ENCODE data around the gene HBEGF.

Gene HBEGF

DNA sequence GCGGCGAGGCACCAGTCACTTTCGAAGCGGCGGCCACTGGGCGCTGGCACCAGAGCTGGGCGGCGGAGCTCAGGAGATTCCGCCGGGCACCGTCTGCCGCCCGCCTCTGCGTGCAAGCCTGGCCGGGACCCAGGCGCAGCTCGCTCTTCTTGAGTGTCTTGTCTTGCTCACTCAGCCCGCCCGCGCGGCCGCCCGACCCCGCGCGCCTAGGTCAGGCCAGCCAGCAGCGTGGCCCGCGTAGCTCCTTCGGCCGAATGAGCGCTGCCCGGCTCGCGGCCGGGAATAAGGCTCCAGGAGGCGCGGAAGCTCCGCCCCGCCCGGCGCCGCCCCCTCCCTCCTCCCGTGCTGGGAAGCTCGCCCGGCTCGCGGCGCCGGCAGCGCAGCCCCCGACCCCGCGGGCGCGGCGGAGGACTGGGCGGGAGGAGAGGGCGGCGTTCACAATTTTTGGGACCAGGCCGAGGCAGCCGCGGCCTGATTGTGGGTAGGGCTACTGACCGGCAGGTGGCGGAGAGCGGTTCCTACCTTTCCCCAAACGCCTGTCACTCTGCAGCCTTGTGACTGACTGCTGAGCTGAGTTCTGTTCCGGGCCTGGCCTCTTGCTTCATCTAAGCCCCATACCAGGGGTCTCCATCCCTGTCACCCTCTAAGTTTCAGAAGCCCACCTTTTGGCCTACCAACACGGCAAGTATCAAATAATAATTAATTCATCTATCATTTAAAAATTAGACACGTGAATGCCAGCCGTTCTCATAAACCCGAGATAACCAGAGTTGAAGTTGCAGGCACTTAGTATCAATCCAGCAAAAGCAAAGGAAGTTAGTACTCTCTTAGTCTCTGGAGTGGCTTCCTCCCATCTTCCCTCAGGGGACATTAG is at the start of gene HBEGF:
HBEGF (minus strand) TSS at position 256 of the 874 bp plus-strand sequence. CDS start 275 bp downstream, outside the sequence.
- DNase-seq (ENCODE audit: low read depth in 1 of 2, low spot score in 1 of 2), result peak in 1 of 2 donors; percentile 35

DNA sequence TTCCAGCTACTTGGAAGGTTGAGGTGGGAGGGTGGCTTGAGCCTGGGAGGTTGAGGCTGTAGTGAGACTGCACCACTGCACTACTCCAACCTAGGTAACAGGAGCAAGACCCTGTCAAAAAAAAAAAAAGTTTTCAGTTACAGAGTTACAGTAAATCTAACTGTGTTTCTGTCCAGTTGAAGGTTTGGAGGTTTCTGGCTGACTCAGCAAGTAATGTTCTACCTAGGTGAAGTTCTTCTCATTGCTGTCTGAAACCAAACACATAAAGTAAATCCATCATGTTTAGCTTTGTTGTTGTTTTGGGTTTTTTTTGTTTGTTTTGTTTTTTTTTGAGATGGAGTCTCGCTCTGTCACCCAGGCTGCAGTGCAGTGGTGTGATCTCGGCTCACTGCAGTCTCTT is 47.3 kb upstream of the HBEGF start:
- no peak for DNase-seq (ENCODE audit: low read depth in 1 of 2, low spot score in 1 of 2)

- no peak for DNase-seq (ENCODE audit: low read depth in 1 of 2, low spot score in 1 of 2)
Measured at GRCh38 chr5:140391732-140392131, 45.3 kb upstream of the HBEGF start.

DNA sequence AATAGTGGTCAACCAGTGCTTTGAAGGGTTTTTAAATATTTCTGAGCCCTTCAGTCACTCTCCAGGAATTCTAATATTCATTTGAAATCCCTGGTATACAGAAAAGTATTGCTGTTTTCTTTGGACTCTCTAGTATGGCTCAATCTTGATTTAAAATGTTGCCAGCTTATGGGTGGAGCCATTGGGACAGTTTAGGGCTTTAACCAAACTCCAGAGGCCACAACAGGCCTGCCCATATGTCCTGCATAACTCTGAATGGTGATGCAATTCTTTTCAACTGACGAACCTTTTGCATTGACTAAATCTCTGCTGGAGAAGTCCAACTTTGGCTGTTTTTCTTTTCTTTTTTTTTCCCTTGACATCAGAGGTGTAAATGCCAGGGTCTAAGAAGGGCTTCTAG is 44.9 kb upstream of the HBEGF start:
- DNase-seq (ENCODE audit: low read depth in 1 of 2, low spot score in 1 of 2), result no peak

- DNase-seq (ENCODE audit: low read depth in 1 of 2, low spot score in 1 of 2), result no peak
Measured at GRCh38 chr5:140388052-140388451, 41.6 kb upstream of the HBEGF start.

GRCh38 chr5:140383300-140383699 is 36.9 kb upstream of the HBEGF start:
- DNase-seq (ENCODE audit: low read depth in 1 of 2, low spot score in 1 of 2), result no peak

DNA sequence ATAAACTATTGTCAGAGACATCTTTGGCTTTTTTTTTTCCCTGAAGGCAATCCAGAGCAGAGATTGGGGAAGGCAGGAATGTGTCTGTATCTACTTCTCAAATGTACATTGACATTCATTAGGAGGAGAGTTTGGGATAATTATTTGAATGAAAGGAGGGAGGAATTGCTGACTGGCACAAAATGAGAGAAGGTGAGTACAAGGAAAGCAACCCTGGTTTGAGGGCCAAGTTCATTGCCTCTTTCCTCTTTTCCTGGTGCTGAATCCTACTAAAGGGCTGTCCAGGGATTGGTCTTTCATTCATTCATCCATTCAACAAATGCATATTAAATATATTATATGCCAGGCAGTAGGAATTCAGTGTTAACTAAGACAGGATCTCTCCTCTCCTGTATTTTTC is 36.5 kb upstream of the HBEGF start:
- no peak for DNase-seq (ENCODE audit: low read depth in 1 of 2, low spot score in 1 of 2)

DNA sequence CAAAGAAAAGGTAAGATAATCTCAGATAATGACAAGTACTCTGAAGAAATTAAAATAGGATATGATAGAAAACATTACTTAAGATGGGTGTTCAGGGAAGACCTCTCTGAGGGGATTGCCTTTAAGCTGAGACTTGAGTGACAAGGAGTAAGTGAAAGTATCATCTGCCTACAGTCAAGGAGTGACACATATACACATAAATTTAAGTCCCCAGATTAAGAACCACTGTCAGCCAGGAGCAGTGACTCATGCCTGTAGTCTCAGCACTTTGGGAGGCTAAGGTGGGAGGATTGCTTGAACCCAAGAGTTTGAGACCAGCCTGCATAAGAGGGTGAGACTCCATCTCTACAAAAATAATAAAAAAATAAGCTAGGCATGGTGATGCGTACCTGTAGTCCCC is 35.6 kb upstream of the HBEGF start:
- no peak for DNase-seq (ENCODE audit: low read depth in 1 of 2, low spot score in 1 of 2)

- DNase-seq (ENCODE audit: low read depth in 1 of 2, low spot score in 1 of 2), result no peak
Measured at GRCh38 chr5:140381351-140381750, 34.9 kb upstream of the HBEGF start.

DNA sequence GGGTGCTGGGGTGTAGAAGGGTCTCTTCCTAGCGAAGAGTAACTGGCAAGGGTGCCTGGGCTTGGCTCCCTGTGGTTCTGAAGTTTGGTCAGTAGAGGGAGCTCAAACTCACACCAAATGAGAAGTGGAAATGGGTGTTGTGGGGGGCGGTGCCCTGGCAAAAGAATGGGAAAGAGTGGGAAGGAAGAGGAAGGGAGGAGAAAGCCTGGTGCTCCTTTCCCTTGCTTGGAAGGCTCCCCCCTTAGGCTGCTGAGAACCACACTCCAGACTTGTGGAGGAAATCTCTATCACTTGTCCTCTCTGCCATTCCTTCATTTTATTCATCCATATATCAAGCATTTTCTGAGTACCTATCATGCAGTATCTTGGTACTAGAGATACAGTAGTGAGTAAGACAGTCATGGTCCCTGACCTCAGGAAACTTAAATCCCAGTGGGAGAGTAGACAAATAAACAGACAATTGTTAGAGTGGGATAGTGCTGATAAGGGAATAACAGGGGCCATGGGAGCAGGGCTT is 26.6 kb upstream of the HBEGF start:
- peak in 1 of 2 donors; percentile 5 for DNase-seq (ENCODE audit: low read depth in 1 of 2, low spot score in 1 of 2)

- DNase-seq (ENCODE audit: low read depth in 1 of 2, low spot score in 1 of 2), result no peak
Measured at GRCh38 chr5:140371356-140372151, 25.2 kb upstream of the HBEGF start.

GRCh38 chr5:140367256-140368013 is 21.0 kb upstream of the HBEGF start:
- no peak for DNase-seq (ENCODE audit: low read depth in 1 of 2, low spot score in 1 of 2)

GRCh38 chr5:140366589-140367255 is 20.3 kb upstream of the HBEGF start:
- no peak for DNase-seq (ENCODE audit: low read depth in 1 of 2, low spot score in 1 of 2)

- no peak for DNase-seq (ENCODE audit: low read depth in 1 of 2, low spot score in 1 of 2)
Measured at GRCh38 chr5:140365941-140366340, 19.5 kb upstream of the HBEGF start.

DNA sequence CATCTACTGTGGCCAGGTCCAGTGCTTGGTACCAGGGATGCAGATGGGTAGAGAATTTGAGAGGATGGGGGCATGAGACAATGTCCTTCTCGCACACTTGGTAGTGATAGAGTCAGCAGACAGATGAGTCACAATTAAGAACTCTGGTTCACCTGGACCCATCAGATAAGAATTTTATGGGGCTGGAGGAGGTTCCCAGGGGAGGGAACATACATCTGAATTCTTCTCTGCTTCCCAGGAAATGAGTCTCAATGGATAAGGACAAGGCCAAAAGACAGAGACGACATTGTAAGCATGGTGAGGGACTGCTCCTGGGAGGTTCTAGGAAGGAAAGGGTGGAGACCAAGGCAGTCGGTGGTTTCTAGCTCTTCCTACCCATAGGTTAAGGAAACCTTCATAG is 18.9 kb upstream of the HBEGF start:
- DNase-seq (ENCODE audit: low read depth in 1 of 2, low spot score in 1 of 2), result no peak

DNA sequence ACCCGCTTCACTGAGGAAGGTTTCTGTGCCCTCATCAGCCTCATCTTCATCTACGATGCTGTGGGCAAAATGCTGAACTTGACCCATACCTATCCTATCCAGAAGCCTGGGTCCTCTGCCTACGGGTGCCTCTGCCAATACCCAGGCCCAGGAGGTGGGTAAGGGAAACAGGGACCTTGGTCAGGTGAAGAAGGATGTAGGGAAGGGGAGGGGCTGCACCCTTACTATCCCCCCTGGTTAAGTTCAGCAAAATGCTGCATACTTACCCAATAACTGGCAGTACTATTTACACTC is 18.0 kb upstream of the HBEGF start:
- no peak for DNase-seq (ENCODE audit: low read depth in 1 of 2, low spot score in 1 of 2)

DNA sequence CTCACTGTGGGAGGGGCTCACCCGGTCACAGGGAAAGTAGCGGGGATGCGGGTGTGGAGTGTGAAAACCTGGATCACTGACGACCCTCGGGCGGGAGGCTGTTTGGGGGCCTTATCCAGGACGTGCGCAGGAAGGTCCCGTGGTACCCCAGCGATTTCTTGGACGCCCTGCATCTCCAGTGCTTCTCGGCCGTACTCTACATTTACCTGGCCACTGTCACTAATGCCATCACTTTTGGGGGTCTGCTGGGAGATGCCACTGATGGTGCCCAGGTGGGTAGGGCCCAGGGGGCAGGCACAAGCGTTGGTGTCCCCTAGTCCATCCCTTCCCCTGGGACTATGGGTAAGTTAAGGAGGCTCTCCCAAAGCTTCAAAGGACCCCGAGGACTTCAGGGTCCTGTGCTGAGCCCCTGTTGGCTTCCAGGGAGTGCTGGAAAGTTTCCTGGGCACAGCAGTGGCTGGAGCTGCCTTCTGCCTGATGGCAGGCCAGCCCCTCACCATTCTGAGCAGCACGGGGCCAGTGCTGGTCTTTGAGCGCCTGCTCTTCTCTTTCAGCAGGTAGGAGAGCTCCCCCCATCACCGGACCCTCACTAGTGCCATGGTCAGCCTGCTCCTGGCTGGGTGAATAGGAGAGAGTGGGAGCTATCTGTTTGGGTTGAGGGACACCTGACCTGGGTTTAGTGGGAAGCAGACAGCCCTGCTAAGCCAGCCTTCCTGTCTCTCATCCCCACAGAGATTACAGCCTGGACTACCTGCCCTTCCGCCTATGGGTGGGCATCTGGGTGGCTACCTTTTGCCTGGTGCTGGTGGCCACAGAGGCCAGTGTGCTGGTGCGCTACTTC is 17.4 kb upstream of the HBEGF start:
- no peak for DNase-seq (ENCODE audit: low read depth in 1 of 2, low spot score in 1 of 2)

DNA sequence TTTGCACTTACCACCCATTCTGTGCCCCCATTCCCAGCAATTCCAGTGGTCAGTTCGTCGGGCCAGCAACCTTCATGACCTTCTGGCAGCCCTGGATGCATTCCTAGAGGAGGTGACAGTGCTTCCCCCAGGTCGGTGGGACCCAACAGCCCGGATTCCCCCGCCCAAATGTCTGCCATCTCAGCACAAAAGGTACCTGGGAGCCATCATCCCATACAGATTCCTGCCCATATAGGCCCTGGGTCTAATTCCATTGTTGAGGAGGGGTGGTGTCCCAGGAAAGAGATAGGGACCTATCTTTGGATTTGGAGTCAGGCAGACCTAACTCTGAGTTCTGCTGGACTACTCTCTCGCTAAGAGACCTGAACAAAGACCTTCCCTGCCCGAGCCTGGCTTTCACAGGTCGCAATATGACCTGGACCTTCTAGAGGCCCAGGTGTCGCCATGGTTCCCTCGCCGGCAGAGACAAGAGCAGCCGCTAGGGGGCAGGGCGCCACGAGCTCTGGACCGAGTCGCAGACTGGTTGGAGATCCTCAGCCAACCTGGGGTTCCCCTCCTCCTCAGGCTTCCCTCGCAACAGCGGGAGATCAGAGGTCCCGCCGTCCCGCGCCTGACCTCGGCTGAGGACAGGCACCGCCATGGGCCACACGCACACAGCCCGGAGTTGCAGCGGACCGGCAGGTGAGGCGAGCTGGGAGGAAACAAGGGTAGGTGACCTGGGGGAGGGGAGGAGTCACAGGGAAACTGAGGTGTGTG is 16.6 kb upstream of the HBEGF start:
- DNase-seq (ENCODE audit: low read depth in 1 of 2, low spot score in 1 of 2), result peak; percentile 63 to 80

GRCh38 chr5:140362311-140362710 is 15.9 kb upstream of the HBEGF start:
- DNase-seq (ENCODE audit: low read depth in 1 of 2, low spot score in 1 of 2), result no peak

Measured in stimulated activated CD4-positive, alpha-beta T cell treated with anti-CD3 and anti-CD28 coated beads, Interleukin-15, amount 100 ng/mL, for 1 hour (primary cell).